HG02763 (cell line): Measurements from ENCODE around the gene TTC39A.

Experiments used
- ATAC-seq: cut with Tn5 transposase; IDR thresholded peaks from one replicate; pipeline ENCODE4 v1.9.1; 2021; ENCODE audit warnings: mild to moderate bottlenecking, moderate library complexity; ENCODE audit not compliant: unreplicated experiment

The TTC39A gene

DNA sequence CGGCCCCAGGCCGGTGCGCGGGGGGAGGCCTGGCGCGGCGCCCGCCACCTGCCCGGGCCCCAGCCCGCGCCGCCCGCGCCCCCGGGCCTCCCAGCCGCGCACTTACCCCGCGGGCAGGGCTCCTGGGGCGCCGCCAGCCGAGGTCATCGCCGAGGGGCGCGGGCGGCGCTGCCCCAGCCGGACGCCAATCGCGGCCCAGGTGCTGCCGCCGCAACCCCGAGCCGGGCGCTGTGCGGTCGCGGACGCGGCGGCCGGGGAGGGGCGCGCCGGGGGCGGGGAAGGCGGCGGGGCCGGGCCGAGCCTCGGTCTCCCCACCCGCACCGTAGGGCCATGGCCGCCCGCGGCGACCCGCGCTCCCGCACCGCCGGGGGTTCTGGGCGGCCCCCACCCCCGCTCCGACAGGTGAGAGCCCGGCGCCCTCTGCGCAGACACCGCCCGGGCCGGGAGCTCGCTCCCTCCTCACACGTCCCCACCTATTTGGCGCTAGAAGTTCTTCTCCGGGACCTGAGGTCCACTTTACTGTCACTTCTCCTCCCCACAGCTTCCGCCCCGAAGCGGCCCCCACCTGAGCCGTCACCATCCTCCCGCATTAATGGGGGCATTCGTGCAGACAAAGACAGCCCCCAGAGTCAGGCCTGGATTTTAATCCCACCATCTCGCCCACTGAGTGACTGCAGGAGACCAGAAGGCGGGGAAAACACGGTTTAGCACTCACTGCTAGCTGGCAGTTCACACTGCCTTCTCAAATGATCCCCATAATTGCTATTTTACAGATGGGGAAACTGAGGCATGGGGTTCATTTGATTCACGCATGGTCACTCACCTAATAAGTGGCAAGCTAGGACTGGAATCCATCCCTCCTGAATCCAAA, at the start of gene TTC39A:
Gene TTC39A (minus strand): TSS at position 232 of the 871 bp plus-strand sequence. CDS start 85 bp downstream, at position 147.
- no peak for ATAC-seq

DNA sequence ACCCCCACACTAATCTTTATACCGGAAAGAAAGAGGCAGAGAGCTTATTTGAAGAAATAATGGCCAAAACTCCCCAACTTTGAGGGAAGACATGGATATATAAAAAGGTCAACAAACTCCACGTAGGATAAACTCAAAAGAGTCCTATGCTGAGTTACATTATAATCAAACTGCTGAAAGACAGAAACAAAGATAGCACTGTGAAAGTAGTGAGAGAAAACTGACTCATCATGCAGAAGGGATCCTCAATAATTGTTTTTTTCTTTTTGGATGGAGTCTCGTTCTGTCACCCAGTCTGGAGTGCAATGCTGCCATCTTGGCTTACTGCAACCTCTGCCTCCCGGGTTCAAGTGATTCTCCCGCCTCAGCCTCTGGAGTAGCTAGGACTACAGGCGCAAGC, 48.5 kb upstream of the TTC39A start:
- ATAC-seq, result no peak

DNA sequence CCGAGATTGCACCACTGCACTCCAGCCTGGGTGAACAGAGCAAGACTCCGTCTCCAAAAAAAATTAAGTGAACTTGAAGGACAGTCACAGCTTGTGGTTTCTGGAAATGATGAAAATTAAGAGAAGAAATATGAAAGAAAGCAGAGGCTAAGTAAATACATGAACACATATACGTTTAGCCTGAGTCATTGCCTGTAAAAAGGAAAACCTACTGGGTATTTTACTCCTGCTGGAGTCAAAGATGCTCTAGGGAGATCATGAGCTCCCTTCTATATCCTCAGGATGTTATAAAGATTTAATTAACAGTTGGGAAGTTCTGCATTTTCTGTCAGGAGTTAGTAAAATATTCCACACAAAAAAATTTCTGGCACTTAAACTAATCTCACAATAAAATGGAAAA, 43.5 kb upstream of the TTC39A start:
- ATAC-seq, result no peak

GRCh38 chr1:51372561-51372960, 42.2 kb upstream of the TTC39A start:
- ATAC-seq, result no peak

- no peak for ATAC-seq
Observed at GRCh38 chr1:51369171-51369570, 38.8 kb upstream of the TTC39A start.

DNA sequence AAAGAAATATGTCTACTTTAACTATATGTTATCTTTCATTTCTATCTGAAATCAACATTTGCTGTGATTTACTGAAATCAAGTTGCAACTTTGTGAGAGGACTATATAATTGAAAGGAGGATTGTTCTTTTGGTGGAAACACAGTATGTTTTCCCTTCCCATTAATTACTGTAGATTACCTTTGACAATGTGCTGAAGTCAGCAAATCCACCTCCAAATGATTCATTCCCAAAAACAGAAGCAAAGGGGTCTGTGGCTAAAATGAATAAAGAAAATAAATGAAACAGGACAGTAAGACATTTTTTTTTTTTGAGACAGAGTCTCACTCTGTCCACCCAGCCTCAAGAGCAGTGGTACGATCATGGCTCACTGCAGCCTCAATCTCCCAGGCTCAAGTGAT, 35.4 kb upstream of the TTC39A start:
- no peak for ATAC-seq

DNA sequence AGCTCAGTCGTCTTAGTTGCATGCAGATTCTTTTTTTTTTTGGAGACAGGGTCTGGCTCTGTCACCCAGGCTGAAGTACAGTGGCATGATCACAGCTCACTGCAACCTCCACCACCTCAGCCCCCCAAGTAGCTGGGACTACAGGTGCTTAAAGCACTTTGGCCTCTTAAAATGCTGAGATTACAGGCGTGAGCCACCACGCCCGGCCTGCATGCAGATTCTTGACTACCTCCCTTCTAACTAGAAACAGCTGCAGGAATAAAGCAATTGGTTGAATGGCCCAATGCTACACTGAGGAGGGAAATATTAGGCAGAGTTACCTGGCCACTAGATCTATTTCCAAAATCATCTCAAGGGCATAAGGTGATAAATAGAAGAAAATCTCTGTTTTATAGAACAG, 29.5 kb upstream of the TTC39A start:
- ATAC-seq, result no peak

- no peak for ATAC-seq
Observed at GRCh38 chr1:51355382-51355781, 25.0 kb upstream of the TTC39A start.

DNA sequence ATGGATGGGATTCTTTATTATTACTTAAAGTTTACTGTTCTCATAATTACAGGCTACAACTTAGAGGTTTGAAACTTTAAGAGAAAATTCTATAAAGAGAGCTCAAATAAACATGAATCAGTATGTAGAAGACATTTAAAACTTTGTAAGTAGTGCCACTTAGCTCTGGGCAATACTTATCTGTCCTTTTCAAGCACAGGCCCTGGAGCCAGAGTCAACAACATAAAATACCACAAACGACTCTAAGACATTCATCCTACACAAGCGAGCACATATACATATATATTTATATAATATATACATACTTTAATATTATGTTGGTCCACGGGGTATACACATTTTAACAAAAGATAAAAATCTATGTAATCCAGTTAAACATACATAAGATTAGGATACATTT, 24.1 kb upstream of the TTC39A start:
- ATAC-seq, result no peak

GRCh38 chr1:51351907-51352306, 21.5 kb upstream of the TTC39A start:
- ATAC-seq, result no peak

DNA sequence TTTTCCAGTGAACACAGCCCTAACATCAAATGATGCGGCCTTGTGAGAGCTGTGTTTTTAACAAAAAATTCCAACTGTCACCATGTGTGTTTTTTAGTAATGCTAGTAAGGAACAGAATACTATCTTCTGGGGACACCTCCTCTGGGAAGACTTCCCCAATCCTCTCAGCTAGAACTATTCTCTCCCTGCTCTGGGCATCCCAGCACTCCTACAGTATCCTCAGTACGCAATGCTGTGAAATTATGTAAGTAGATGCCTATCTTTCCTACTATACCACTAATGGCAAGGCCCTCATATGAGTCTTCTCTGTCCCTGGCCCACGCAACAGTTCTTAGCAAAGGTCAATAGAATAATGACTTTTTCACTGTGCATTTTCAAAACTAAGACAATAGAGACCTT, 19.5 kb upstream of the TTC39A start:
- no peak for ATAC-seq

- no peak for ATAC-seq
Observed at GRCh38 chr1:51348147-51348527, 17.8 kb upstream of the TTC39A start.

- ATAC-seq, result no peak
Observed at GRCh38 chr1:51347398-51348146, 17.2 kb upstream of the TTC39A start.

DNA sequence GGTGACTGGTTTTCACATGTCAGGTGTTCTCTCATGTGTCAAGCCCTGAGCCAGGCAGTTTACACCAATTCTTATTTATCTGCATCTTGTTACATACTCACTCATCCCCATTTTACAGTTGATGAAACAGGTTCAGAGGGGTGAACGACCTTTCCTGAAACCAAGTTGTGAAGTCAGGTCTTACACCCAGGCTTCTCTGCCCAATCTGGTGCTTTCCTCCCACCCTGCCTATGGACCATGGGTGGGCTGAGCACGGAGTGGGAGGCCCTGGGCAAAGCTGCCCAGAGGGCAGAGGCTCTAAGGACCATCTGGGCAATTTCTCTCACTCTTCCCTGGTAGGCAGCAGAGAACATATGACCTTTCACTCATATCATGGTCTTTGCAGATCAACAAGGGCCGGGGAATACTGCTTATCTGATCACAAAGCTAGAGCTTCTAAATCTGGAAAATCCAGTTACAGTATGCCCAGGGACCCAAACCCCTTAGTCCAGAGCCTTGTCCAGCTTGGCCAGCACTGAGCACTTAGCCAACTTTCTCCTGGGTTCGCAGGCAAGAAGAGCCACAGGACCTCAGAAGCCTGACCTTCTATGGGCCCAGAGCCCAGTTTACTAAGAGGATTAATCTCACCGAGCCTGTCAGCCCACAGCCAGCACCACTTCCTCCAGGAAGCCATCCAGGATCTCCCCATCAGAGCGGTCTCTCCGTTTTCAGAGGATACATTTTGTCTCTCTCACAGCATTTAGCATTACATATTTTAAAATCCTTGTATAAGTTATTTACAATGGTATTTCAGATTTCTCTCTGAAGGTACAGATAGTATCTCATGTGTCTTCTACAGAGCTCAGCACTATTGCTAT, 16.0 kb upstream of the TTC39A start:
- ATAC-seq, result no peak

GRCh38 chr1:51345300-51345687, 14.9 kb upstream of the TTC39A start:
- no peak for ATAC-seq

DNA sequence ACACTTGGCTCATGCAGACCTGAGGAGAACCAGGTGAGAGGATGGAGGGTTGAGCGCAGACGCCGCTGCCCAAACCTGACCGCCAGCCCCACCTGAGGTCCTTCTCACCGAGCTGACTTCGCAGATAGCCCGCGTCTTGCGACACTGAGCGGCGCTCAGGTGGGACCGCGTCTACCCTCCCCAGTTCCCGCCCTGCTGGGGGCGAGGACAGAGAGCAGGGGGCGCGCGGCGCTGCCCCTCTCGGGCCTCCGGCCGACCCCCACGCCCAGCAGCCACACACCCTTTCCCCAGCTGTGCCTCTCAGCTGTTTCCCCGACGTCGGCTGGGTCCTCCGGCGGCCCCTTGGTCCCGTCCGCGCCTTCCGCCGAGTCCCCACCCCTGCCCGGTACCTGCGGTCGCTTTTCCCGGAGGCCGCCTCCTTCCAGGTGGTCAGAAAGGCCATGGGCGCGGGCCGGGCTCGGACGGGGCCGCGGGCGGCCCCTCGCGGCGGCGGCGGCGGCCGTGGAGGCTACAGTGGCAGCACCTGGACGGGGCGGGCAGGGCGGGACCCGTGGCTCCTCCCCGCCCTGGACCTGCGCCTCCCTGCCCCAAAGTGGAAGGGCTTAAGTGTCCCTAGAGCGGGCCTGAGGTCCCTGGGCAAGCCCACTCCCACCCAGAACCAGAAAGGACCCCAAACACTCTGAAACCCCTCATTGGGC, 14.4 kb upstream of the TTC39A start:
- no peak for ATAC-seq

- ATAC-seq, result no peak
Observed at GRCh38 chr1:51344276-51344601, 13.9 kb upstream of the TTC39A start.

- ATAC-seq, result no peak
Observed at GRCh38 chr1:51343624-51344023, 13.3 kb upstream of the TTC39A start.

DNA sequence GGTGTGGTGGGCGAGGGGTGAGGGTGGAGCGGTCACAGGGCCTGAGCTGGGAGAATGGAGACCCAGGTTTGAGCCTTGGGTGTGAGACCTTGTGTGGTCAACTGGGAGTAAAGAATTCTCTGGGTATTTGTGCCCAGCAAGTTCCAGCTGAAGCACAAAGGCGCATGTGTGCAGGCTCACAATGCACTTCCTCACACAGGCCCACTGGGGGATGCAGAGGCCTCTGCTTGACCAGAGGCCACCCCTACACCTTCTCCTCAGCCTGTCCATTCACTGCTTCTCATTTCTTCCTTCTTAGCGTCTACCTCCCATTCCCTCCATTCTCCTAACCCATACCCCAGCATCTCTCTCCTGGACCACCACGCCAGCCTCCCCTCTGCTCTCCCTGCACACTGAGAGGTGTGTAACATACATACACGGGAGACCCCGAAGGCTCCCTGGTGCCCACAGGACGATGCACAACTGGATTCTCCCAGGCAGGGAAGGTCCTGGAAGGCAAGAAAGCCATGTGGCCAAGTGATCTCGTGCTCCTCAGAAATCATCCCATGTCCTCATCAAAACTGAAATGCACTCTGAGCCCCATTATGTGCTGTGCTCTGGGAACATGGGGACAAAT, 12.3 kb upstream of the TTC39A start:
- ATAC-seq, result no peak

DNA sequence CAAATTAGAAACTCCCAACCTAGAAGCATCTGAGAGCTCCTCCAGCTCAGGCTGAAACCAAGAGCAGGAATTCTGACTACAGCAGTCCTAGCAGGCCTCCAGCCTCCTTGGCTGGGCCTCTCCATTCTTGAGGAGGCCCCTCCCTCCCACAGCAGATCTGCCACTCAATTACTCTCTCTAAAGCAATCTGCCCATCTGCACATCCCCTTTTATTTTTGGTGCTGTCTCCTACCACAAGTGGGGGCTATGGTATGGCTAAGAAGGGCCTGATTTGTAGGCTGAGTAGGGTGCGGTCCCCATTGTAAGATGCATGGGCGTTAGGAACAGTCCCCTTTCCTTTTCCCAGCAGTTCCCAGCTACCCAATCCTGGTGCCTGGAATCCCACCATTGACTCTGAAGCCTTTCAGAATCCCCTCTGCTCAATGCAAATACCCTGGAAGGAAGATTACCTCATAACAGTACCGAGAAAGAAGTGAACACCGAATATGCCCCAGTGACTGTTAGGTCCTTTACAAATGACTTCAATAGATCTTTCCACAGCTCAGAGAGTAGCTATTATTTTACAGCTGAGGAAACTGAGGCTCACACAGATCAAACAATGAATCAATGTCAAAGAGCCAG, 11.6 kb upstream of the TTC39A start:
- no peak for ATAC-seq
